NT2/D1 (cell line): Measurements from ENCODE around the gene CHCHD6.

ENCODE experiments used
- YY1 ChIP-seq: IDR thresholded peaks from 2 replicates; pipeline ENCODE4 v1.6.1; 2011; ENCODE audit not compliant: insufficient read length, insufficient read depth
- ZNF274 ChIP-seq: IDR thresholded peaks from 2 replicates; pipeline ENCODE4 v1.6.1; 2011; ENCODE audit warnings: mild to moderate bottlenecking, low read depth, low read length

- TF ChIP-seq YY1 (no peak), ZNF274 (no peak)
Measured at GRCh38 chr3:127004641-127005397, 300.8 kb downstream of the CHCHD6 start.
